ENCODE results near the gene LYST. TPM values are rescaled to one million over a fixed set of nuclear protein-coding genes. Genes with fewer than 3 reads are reported as not detected.

LYST gene
- total and polyA plus RNA-seq, 10 of the 15 experiments (the other 5 are each of a cell fraction or from before 2014, with no cell fraction given), result 3.3 to 28.1 (median 5.6) TPM

GRCh38 chr1:235867903-235868469 is 1.3 kb upstream of the LYST start (continued):
- no peak; the same call in 1 of the 2 replicates for TF ChIP-seq IRF5 (IDR thresholded peaks at IDR 0.05; ENCODE audit: borderline replicate concordance)
- peak; percentile 48; the same call in 1 of the 2 replicates for TF ChIP-seq BCL11A (IDR thresholded peaks at IDR 0.05; ENCODE audit: low read depth, low read length)
- TF ChIP-seq KLF5 (IDR thresholded peaks at IDR 0.05; ENCODE audit: partially characterized antibody), result no peak
- no peak for TF ChIP-seq E4F1 (IDR thresholded peaks at IDR 0.05; ENCODE audit: borderline replicate concordance, partially characterized antibody)
- TF ChIP-seq RELA (IDR thresholded peaks at IDR 0.05; ENCODE audit: borderline replicate concordance, partially characterized antibody), result no peak
- no peak for TF ChIP-seq EZH2 (IDR thresholded peaks at IDR 0.05; ENCODE audit: borderline replicate concordance, control insufficient read depth, low read depth, low read length)
- TF ChIP-seq JUND (IDR thresholded peaks at IDR 0.05; ENCODE audit: low read depth, low read length), result no peak
- no peak for TF ChIP-seq NR2C2 (IDR thresholded peaks at IDR 0.05; ENCODE audit: borderline replicate concordance, control insufficient read depth, insufficient read length, low read depth)
- TF ChIP-seq HDAC2 (IDR thresholded peaks at IDR 0.05), result no peak
- TF ChIP-seq SUPT20H (IDR thresholded peaks at IDR 0.05; ENCODE audit: borderline replicate concordance, control insufficient read depth, low read depth, low read length), result no peak
- TF ChIP-seq ZNF384 (IDR thresholded peaks at IDR 0.05; ENCODE audit: borderline replicate concordance, low read depth, low read length), result peak; percentile 35; the same call in 1 of the 2 replicates
- TF ChIP-seq TCF3 (IDR thresholded peaks at IDR 0.05; ENCODE audit: borderline replicate concordance, insufficient read depth, low read depth, low read length), result no peak
- TF ChIP-seq TBL1XR1 (IDR thresholded peaks at IDR 0.05; ENCODE audit: low read depth, low read length), result 0 out of 2 replicates have a peak, but pooled peaks have one; percentile 13
- TF ChIP-seq TCF12 (IDR thresholded peaks at IDR 0.05; ENCODE audit: low read depth, low read length), result no peak
- TF ChIP-seq CHD1 (IDR thresholded peaks at IDR 0.05; ENCODE audit: low read depth, low read length), result 0 out of 2 replicates have a peak, but pooled peaks have one; percentile 39
- TF ChIP-seq ATF2 (IDR thresholded peaks at IDR 0.05; ENCODE audit: low read length), result peak; percentile 56
- no peak for TF ChIP-seq NFYA (IDR thresholded peaks at IDR 0.05; ENCODE audit: borderline replicate concordance, low read depth, low read length)
- no peak for TF ChIP-seq TAF1 (IDR thresholded peaks at IDR 0.05; ENCODE audit: borderline replicate concordance, low read depth, low read length)
- TF ChIP-seq BMI1 (IDR thresholded peaks at IDR 0.05; ENCODE audit: borderline replicate concordance), result peak; percentile 30; the same call in 1 of the 2 replicates
- 0 out of 2 replicates have a peak, but pooled peaks have one; percentile 56 for TF ChIP-seq MEF2A (IDR thresholded peaks at IDR 0.05; ENCODE audit: insufficient read depth, low read depth, low read length)
- peak; percentile 46 for TF ChIP-seq SMARCA5 (IDR thresholded peaks at IDR 0.05)
- no peak for TF ChIP-seq ZBTB4 (CRISPR knock-in tag; IDR thresholded peaks at IDR 0.05)
